Stimulated activated CD8-positive, alpha-beta memory T cell treated with anti-CD3 and anti-CD28 coated beads, Interleukin-4, amount 100 ng/mL, for 48 hours (primary cell): Measurements from ENCODE around the gene EYS.
"Not testable (repeated sequence)": the region's sequence is repeated elsewhere in the genome, so short reads cannot be mapped to it uniquely, and the experiment has no call there.

ENCODE experiments used
- DNase-seq: peaks from one replicate; pipeline ENCODE4 v3.0.0-alpha.2; 2020

Gene EYS

DNA sequence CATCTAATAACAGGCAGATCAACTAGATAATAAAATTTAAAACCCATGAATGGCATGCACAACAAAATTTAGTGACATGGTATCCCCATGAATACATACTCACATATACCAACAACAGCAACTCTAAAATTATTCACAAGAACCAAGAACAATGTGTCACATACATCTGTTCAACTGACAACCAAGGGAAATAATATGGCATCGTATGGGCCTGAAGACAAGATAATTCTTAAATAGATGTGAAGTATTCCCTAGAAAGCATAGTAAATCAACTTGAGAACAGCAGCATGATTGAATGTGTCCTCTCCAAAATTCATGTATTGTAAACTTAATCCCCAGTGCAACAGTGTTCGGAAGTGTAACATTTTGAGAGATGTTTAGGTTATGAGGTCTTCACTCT, 635.5 kb downstream of the EYS start:
- no peak for DNase-seq

DNA sequence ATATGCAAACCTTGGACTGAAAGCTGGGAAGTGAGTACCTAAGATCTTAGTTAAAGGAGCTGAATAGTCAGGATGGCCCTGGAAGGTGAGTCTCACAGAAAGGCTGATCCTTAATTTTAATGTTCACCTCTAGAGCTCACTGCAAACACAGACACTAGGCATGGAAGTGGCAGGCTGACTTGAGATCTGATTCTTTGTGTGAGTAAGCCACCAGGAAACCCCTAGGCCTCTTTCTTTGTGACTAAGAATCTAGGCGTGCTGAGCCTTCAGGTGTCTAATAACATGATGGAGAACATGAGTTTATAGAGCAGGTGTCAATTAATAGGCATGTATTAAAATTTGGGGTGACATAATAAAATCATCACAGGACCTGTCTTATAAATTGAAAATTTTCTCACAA, 642.2 kb downstream of the EYS start:
- no peak for DNase-seq

DNA sequence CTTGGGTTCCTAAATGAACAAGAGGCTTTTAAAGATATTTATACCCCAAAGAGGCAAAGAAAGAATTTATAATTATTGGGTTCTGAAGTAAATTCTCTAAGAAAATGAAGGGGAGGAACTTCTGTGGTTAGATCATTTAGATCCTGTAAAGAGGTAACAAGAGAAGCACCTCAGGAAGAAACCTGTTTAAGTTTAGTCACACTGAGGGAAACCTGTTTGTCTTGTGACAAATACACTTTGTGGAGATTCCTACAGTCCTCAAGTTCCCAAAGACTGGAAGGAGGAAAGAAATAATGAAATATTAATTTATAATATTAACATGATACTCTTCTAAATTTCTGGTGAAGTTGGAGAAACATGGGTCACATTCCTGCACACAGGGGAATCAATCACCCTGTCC, 647.5 kb downstream of the EYS start:
- DNase-seq, result no peak

DNA sequence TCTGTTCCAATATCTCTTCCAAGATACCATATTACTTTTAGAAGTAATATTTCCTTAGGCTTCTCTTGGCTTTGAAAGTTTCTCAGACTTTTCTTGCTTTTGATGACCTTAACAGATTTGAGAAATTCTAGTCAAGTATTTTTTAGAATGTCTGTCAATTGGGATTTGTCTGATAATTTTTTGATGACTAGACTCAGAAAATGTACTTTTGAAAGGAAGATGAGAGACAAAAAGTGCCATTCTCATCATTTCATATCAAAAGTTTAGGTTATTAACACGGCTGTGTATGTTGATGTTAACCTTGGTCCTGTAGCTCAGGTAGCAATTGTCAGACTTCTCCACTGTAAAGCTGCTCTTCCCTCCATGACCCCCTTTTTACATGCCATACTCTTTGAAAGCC, 651.5 kb downstream of the EYS start:
- no peak for DNase-seq

DNA sequence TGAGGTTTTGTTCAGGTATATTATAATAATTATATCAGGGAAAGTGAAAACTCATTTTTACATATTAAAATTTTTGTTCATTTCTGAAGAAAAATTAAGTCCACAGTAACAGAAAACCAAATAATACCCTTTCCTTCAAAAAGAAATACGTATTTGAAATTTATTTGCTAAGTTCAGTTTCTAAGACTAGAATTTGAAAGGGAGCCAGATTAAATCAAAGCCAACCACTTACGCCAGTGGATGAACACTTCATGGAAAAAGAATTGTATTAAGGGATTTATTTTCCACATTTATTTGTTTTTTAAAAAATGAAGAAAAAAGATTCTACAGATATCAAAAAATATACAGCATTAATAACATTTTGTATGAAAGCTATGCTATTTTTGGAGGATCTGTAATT, 654.4 kb downstream of the EYS start:
- DNase-seq, result no peak

DNA sequence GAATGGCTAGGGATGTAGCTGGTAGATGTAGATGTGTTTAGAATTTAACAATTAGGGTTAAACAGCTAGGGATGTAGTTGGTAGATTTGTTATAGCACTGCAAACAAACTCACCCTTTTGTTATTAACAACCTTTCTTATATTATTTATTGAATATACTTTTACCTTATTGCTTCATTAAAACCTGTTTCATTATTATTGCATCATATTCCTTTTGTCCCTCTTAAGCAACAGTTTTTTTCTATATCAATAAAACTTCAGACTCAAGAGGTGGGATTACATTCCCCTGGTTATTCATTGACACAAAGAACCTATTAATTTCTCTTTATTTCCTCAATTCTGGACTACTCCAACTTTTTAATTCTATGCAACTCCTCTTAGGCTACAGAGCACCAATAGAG, 661.2 kb downstream of the EYS start:
- no peak for DNase-seq

DNA sequence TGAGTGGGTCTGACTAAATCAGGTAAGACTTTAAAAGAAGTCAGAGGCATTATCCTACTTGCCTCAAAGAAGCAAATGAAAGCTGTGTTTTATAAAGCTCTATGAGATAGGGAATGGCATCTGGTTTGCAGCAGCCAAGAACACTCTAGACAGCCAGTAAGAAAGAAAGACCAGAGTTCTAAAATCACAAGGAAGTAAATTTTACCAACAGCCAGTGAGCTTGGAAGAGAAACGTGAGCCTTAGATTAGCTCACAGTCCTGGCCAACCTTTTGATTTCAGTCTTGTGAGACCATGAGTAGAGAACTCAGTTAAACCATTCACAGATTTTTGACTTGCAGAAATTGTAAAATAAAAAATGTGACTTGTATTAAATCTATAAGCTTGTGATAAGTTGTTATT, 693.0 kb downstream of the EYS start:
- no peak for DNase-seq

DNA sequence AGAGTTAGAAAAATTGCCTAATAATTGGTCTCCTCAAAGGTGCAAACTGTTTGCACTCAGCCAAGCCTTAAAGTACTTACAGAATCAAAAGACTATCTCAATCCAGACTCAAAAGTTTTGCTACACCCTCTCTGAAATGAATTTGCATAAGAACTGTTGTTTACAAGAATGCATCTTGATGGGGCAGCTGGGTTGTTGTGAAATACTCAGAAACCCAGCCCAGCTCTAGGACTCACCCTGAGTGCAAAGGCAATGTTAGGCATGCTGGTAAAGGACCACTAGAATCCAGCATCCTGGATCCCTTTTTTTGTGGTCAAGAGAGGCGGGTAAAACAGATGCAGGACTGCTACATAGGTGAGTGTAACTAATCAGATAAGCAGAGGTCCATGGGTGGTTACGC, 700.2 kb downstream of the EYS start:
- DNase-seq, result no peak

DNA sequence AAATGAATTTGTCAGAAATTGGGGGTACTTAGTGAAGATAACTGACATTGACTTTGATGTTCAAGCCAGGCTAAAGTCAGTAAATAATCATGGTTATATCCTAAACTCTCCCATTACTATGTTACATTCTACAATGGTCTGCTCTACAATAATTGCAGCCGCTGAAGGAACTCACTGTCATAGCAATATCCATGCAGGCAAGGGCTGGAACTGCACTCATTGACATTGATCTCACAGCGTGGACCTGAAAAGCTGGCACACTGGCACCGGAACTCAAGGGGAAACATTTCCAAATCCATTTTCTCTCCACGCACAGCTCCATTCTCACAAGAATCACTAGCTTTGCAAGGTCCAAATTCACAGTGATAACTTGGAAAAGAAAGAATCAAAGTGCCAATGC, 702.7 kb downstream of the EYS start:
- DNase-seq, result no peak

DNA sequence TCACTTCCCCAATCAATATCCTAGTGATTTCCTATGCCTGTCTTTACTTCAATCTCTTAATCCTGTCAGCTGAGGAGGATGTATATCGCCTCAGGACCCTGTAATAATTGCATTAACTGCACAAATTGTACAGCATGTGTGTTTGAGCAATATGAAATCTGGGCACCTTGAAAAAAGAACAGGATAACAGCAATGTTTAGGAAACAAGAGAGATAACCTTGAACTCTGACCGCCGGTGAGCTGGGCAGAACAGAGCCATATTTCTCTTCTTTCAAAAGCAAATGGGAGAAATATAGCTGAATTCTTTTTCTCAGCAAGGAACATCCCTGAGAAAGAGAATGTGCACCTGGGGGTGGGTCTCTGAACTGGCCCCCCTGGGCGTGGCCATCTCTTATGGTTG, 704.1 kb downstream of the EYS start:
- not testable (repeated sequence) for DNase-seq

DNA sequence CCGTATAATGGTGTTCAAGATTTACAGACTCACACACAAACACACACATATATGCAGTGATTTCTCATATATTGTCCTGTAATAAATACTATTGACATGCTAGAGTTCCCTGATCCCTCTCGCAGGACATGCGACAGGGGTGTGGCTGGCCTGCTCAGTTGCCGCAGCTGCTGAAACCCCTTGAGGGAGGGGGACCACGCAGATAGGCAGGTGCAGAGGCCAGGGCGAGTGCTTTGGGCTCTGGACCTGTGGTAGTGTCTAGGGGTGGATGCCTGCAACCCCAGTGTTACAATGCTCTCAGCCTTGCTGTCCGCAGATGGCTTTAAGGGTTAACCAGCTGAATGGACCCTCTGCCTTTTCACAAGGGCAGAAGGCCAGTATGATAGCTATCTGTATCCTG, 706.2 kb downstream of the EYS start:
- no peak for DNase-seq

DNA sequence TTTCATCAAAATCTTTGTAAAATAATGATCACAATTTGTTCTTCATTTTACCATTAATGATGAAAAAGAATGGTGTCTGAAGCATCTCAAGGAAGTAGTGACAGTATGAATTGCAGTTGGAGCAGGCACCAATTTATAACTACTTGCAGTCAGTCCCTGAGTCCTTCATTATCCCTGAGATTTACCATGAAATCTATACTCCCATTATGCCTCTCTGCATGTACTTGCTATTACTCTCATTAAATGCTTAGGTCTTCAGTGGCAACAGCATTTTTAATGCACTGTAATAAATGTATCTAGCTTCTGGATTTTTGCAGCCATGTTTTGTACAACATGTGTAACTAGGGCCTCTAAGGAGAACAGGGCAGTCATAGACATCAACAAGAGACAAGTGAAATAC, 708.8 kb downstream of the EYS start:
- no peak for DNase-seq

DNA sequence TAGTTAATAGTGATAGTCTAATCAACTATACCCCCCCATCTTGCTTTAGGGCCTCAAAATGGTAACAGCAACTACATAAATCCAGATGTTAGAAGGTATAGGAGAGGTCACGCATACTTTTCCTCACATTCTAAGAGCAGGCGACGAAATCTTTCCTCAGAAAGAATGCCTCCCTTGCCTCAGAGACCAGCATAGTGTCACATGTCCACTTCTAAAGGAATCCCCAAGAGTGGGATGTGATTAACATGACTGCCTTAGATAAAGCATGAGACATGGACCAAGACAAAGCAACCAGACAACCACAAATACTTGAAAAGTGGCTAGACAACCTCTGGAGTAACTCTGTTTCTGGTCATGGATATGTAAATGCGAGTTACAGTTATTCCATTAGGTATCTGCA, 710.7 kb downstream of the EYS start:
- no peak for DNase-seq

DNA sequence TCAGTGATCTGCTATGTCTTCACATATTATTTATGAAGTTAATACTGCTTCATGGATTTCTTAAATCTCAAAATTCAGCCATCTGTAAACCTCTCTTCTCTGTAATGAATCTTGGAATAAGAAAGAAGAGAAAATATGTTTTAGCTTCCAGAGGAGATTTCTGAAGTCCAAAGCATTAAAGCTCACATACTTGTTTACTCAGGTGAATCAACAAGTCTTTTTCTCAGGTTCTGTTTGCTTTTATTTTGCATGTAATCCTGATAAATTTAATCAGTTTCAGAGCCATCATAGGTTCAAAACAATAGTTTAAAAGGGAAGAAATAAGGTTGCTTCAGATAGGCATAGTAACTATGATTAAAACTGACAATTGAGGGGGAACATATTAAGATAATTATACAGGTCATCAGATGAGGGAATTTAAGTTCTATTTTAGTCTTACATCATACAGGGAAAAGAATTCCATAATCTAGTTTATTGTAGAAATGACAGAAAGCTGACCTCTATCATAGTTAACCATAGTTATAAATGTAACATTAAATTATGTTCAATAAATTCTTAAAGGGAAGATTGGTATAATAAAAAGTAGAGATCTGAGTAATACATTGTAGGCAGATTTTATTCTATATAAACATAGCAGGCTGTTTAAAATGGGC, 716.2 kb downstream of the EYS start:
- DNase-seq, result no peak

DNA sequence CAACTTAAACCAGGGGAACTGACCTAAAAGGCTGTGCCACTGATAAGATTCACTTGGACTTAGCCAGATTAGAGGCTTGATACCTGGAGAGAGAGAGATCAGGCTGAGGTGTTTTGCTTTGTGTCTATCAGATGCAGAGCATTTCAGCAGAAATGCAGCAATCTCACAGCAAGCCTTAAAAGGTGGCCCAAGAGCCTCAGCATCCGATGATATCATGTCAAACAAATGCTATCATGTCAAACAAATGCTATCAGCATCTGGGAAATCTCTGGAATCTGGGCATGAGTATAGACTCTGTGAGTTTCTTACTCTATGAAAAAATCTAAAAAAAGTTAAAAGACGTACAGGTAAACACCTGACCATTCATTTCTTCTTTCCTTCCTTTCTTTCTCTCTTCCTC, 718.9 kb downstream of the EYS start:
- no peak for DNase-seq

DNA sequence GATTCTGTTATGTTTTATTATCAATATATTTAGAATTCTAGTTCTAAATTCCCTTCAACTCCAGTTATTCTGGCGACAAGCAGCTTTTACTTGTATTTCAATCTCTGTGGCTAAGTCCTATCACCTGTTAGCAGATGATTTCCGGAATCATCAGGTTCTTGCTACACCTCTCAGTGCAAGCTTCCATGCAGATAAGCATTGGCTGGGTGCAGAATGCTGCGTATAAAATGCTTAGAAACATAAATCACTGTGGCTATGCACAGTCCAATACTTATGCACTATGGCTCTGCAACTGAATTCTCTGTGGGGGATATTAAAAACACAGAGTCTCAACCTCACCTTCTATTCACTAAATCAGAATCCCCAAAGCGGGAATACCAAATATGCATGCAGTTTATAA, 720.0 kb downstream of the EYS start:
- no peak for DNase-seq

DNA sequence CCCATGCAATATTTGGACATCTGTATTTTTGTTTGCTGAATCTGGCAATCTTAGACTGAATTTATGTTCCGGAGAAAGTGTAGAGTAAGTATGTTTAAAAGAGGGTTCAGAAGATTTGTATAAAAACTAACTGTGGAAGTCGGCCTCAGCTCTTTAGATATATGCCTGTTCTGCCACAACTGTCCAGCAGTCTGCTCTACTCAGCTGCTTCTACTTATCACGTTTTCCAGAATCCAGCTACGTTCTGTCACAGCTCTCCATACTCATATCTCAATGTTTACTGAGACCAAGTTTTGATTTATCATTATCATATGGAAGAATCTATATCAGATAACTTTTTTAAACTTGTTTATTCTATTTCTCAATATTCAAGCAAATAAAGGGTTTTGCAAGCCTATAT, 721.3 kb downstream of the EYS start:
- no peak for DNase-seq

DNA sequence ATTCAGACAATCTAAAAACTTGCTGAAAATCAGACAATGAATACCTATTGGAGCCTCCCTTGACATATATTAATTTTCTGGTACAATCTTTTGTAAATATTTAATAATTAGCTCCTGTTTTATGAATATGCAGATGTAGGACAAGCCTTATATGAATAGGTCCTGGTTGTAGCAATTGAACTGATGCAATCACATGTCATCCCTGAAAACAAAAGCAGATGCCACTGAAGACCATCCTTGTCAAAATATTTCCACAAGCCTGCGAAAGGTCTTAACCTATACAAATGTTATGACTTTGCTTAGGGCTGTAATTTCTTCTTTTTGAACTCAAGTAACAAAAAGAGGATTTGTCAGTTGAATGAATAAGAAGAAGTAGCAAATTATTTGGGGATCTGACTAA, 722.1 kb downstream of the EYS start:
- no peak for DNase-seq

DNA sequence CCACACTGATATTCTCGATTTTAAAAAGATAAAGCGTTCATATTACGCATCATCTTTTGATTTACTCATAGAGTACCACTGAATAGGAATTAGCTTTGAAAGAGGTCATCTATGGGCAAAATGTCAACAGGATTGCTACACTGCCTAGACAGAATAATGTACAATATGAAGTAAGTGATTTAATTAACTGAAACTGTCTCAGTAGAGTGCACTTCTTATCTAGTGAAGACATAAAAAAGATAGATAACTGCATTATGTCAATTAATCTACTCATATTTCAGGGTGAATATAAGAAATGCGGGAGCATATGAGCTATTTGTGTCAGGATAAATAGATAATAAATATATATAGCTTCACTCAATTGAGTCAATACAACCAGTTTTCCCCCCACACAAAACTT, 723.9 kb downstream of the EYS start:
- DNase-seq, result no peak

DNA sequence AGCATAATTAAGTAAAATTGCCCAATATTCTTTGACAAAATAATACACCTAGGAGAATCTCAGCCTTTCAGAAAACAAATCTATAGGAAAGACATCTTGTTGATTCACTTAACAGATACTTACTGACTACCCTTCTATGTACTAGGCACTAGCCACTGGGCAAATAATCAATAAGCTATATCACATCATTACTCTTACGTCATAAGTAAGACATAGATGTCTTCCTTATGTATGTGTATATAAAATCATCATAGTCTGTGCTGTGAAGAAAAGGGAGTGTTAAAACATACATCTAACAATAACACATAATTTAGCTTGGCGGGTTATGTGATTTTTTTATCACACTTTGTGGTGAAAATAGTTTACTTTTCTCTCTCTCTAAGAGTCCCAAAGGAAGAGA, 733.9 kb downstream of the EYS start:
- no peak for DNase-seq

DNA sequence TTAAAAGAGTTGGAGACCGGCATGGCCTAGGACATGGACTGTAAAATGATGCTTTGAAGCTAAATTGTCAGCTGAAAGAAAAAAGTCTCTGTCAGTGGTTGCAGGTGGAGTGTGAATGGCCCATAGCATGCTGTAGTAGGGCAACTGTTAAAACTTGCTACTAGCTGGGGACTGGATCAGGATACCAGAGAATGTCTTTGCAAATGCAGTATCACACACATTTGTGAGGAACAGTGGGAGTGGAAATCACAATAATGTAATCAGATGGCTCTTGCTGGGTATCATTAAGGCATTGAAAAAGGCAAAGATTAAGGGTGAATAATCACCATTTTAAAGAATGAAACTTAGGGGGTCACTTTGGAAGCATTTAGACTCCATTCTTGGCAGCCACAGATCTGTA, 737.9 kb downstream of the EYS start:
- no peak for DNase-seq

DNA sequence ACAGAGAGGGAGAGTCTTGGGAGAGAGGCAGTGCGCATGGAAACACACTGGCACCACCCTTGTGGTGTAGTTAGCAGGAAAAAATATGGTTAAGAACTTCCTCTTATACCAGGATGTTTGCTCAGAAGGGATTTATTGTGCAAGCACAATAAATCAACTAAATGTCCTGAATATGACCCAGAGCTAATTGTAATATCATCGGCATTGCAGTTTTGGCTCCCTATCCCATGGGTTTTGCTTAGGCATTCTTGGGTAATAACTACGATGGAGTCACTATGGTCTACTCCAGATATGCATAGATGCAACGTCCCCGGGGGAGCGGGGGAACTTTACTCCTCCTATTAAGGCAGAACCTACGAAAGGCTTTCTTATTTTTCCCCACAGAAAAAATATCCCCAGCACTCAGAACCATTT, 751.6 kb downstream of the EYS start:
- no peak for DNase-seq

DNA sequence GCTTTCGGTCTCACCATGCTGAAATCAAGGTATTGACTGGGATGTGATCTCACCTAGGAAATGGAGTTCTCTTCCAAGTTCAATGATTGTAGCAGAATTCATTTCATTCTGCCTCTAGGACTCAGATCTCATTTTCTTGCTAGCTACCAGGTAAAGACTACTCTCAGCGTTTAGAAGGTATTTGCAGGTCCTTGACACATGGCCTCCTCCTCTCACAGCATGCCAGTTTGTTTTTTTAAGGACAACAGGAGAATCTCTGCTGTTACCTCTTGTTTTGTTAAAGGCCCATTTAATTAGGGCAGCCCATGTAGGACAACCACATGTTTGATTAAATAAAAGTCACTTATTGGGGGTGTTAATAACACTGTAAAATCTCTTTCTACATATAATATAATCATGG, 757.8 kb downstream of the EYS start:
- no peak for DNase-seq

DNA sequence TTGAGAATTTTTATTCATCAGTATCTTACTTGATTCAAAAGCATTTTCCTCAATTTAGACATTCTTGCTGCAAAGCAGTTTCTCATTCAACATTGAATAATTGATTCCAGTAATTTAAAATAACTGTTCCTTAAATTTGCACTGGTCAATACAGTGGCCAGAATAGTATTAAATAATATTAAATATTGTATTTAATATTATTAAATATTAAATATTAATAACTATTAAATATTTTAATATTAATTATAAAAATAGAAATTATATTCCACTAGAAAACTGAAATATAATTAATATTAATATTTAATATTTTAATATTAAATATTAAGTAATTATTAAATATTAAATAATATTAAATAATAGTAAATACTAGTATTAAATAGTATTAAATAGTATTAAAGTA, 758.8 kb downstream of the EYS start:
- no peak for DNase-seq

DNA sequence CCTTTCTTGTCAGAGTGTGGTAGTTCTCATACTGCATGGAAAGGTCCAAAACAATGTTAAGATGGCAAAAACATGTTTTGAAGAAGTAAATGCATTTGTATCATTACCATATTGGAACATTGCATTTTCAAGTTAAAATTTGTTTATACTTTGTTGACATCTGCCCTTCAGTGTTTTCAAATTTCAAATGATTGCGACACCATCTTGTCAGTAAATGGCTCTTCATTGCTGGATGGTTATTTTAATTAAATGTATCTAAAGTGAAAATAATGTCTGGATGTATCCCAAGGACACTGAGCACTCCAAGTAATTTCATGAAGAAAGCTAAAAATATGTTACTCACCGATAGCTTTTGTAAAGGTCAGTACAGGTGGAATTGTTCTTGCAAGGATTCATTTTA, 761.6 kb downstream of the EYS start:
- no peak for DNase-seq

DNA sequence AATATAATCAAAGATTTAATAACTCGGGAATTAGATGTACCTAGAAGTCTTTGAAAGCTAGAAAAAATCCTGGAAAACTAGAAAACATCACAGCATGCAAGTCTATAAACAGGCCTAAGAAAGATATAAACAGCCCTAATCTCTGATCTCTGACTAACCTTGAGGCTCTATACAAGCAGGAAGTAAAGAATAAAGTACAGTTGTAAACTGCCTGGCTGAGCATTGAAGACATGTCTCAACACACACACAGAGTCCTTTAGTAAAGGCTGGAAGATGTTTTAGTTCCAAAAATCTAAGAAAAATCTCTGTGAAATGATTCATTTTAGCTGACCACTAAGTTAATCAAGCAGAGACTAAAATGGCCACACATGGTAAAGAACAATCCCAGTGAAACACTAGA, 774.5 kb downstream of the EYS start:
- no peak for DNase-seq
